RPMI7951 (cell line): ENCODE data around the gene SH2D1B. TPM values are rescaled to one million over a fixed set of nuclear protein-coding genes. Genes with fewer than 3 reads are reported as not detected.
"Not testable (repeated sequence)": the region's sequence is repeated elsewhere in the genome, so short reads cannot be mapped to it uniquely, and the experiment has no call there.

Source experiments
- DNase-seq: peaks from one replicate; pipeline ENCODE4 v3.0.0-alpha.2; 2012; ENCODE audit warnings: low read depth
- total RNA-seq: library from RNA; depleted of rRNA; stranded (reverse); fragments of >200 nt; shearing (Covaris generic); gene quantifications from 2 replicates; pipeline ENCODE4 v1.2.3, GENCODE V29; 2014; rRNA removed

SH2D1B gene
- total RNA-seq, 1 experiment from 2014 or later, result 0.12 TPM

GRCh38 chr1:162363823-162364222, 48.1 kb downstream of the SH2D1B start:
- DNase-seq, result no peak

GRCh38 chr1:162361349-162361748, 50.6 kb downstream of the SH2D1B start:
- no peak for DNase-seq

DNA sequence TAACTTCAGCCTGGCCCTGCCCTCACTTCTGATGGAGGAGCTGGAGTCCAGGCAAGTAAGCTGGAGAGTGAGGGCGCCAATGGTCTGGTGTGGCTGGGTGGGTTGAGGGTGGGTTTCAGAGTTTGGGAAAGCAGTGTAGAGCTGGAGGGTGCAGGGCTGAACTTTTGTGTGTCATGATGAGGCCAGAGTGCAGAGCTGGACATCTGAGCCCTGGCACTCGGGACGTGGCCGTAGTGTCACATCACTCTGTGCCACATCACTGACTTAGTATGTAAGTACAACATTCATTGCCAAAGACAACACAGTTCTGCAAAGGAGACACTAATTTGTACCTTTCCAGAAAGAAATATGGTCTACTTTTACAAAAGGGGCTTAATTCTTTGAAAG, 51.1 kb downstream of the SH2D1B start:
- no peak for DNase-seq

- DNase-seq, result no peak
Observed at GRCh38 chr1:162360237-162360873, 51.6 kb downstream of the SH2D1B start.

DNA sequence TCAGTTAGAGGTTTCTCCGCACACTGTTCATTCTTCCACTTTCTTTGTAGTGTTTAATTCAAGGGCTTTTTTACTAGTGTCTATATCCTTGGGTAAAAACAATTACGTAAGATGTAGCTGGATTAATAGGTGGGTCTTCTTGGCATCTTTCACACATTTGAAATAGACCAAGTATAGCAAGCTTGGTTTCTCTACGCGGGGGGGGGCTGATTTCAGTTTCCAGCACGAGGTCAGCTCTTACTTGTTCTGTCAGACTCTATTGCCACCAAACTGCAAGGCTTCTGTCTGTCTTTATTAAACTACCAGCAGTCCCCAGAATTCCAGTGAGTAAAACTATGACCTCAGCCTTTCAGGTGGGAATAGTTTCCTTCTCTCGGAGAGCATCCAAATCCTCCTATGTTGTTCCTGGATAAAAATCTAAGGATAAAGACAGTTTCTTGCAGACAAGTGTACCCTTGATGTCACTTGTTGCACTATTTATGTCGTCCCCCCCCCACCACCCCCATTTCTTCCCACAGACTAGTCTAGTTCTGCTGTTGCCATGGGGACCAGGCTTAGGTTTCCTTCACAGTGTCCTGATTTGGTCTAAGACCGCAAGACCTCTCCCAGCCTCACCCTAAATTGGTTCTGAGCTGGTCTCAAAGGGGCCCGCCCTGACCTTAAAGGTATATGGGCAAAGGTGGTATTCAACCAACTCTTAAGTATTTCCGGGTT, 52.3 kb downstream of the SH2D1B start:
- DNase-seq, result no peak

DNA sequence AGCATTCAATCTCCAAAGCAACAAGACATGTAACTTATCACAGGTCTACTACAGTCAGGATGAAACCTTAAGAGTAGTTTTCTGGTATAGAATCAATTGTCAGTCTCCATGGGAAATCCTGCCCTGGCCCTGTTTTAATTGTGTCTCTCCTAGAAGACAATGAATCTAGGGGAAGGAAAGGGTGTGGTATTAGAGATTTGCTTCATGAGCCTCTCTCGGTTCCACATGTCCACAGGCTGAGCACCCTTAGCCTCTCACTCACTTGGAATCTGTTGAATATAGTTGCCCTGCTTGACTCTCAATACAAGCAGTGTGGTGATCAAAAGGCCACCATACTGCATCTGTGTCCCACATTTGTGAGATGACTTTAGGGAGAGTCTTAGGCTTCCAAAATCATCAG, 53.0 kb downstream of the SH2D1B start:
- DNase-seq, result no peak

DNA sequence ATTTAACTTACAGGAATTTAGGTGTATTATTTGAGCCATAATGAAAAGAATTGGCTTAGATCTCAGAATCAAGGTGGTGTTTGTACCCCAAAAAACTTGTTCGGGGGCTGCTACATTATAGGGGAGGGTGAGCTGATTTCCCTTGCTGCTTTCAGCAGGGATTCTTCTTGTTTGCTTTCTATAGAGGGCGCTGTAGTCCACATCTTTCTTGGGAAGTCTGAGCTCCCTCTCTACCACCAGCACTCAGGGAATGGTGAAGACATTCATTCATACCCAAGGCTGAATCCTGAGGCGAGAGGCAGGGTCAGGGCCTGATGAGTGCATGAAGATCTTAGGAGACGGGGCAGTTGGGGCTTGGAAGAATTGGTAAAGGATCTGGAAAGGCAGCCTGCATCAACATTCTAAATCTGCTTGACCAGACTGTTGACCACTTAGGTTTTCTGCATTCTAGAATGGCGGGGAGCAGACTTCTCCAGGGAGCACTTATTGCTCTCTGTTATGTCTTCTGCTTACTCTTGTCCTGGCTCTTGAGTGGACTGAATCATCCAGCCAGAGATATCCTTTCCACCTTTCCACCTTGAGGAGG, 54.2 kb downstream of the SH2D1B start:
- peak; percentile 44 for DNase-seq

DNA sequence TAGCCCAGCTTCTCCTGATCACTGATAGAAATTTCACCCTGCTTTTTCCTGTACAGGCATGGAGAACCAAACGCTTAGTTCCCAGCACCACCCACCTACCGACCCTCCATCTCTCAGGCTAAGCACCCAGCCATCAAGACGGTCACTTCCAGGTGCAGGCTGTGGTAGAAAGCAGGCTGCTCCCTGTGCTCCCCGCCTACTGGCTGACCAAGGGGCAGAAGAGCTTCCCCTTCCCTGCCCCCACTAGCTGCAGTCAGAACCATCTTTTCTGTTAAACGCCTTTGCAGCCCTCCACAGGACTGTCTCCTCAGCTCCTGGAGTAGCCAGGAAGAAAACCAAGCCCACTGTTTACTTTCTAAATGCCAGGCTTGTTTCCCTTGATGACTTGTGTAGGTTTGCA, 58.2 kb downstream of the SH2D1B start:
- DNase-seq, result no peak

DNA sequence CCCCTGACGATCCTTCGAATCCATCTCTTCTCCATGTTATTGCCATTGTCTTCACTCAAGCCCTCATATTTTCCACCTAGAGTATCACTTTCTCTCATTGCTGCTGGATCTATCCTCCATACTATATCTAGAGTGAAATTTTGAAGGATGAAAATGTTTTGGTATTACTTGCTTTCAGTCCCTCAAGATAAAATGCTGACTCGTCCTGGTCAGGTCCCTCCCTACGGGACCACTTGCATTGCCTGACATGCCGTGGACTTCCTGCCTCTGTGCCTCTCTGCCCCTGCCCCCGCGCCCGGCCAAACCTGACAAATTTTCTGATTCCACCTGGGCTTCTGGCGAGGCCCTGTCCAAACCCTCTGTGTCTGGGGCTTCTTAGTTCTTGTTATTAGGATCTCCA, 58.9 kb downstream of the SH2D1B start:
- no peak for DNase-seq

- not testable (repeated sequence) for DNase-seq
Observed at GRCh38 chr1:162351874-162352273, 60.1 kb downstream of the SH2D1B start.

DNA sequence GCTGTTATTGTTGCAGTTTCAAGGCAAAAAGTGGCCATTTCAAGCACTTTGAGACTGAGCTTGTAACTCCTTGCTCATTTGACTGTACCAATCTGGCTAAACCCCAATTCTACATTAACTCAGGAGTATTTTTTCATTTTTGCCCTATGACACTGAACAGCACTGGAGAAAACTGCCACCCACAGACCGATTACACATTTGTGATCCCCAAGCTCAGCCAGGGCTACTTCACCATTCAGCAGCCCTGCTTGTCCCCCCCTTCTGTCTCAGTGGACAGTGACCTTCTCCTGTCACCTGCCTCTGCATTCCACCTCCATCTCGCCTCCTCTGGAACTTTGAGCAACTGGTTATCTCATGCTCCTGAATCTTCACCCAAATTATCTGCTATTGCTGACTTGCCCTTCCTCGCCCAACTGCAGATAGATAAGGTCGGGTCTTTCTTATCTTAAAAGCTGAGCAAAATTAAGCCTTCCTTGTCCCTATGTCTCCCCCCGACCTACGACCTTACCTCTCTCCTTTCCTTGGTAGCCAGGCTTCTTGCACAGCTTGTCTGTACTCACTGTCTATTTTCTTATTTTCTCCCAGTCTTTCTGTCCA, 60.6 kb downstream of the SH2D1B start:
- no peak for DNase-seq

DNA sequence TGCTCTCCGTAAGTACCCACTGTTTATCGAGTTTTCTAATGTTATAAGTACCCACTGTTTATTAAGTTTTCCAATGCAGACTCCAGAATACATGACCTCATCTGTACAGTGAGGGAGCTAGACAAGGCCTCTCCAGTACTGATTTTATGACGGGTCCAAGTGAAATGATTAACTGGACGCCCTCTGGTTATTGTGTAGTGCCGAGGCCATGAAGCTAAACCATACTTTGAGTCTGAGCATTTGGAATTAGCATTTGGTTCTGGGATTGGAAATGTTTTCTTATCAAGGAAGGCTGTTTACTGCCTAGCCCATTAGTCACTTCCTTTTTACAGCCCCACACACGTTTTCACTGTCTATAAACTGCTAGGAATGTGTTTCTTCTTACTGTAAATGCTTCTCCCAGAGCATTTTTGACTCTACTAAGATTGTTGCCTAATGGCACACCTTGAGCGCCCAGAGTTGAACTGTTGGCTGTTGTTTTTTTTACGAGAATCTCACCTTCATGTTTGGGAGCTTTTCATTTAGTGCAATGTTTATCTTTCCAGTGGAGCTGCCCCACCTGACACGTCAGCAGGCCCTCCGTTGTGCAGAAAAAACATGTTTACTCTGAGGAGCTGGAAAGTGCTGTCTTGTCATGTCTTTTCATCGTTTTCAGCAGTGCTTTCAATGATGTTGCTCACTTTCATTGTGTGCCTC, 62.2 kb downstream of the SH2D1B start:
- DNase-seq, result peak; percentile 63

- DNase-seq, result no peak
Observed at GRCh38 chr1:162347281-162347680, 64.7 kb downstream of the SH2D1B start.

Other genes with a start within 250 kb of the SH2D1B start
- not detected in 2 replicates for gene SPATA46, start 35.3 kb downstream of the SH2D1B start, total RNA-seq
- 0.12 TPM in 1 of 2 replicates, not detected in the other for gene C1orf226, start 30.4 kb downstream of the SH2D1B start, total RNA-seq
- 60.0 and 61.0 TPM in 2 replicates for gene UHMK1, start 85.7 kb upstream of the SH2D1B start, total RNA-seq
- 74.6 and 79.7 TPM in 2 replicates for gene UAP1, start 149.6 kb upstream of the SH2D1B start, total RNA-seq
- 47.2 and 58.2 TPM in 2 replicates for gene DDR2, start 220.3 kb upstream of the SH2D1B start, total RNA-seq